ENCODE results near the gene TUBB2B.
"Not testable (repeated sequence)": the region's sequence is repeated elsewhere in the genome, so short reads cannot be mapped to it uniquely, and the experiment has no call there.

The TUBB2B gene

GRCh38 chr6:3253597-3253961, 26.1 kb upstream of the TUBB2B start:
- no peak for DNase-seq

GRCh38 chr6:3252861-3253596, 25.6 kb upstream of the TUBB2B start:
- no peak for DNase-seq

- no peak for DNase-seq
These were observed 24.9 kb upstream of the TUBB2B start for GRCh38 chr6:3252369-3252768.

- peak; percentile 88 for DNase-seq
These were observed 24.2 kb upstream of the TUBB2B start for GRCh38 chr6:3251462-3252314.

GRCh38 chr6:3250231-3250675, 22.8 kb upstream of the TUBB2B start:
- peak; percentile 9 for DNase-seq

- no peak for DNase-seq
These were observed 22.4 kb upstream of the TUBB2B start for GRCh38 chr6:3249821-3250220.

GRCh38 chr6:3247255-3248146, 20.0 kb upstream of the TUBB2B start:
- DNase-seq, result peak; percentile 79

GRCh38 chr6:3245216-3245615, 17.8 kb upstream of the TUBB2B start:
- DNase-seq, result no peak

GRCh38 chr6:3244832-3245161, 17.3 kb upstream of the TUBB2B start:
- DNase-seq, result not testable (repeated sequence)

GRCh38 chr6:3244003-3244831, 16.8 kb upstream of the TUBB2B start:
- DNase-seq, result peak; percentile 38

GRCh38 chr6:3242768-3243167, 15.3 kb upstream of the TUBB2B start:
- no peak for DNase-seq

- not testable (repeated sequence) for DNase-seq
These were observed 14.3 kb upstream of the TUBB2B start for GRCh38 chr6:3241745-3242144.

GRCh38 chr6:3240595-3240994, 13.1 kb upstream of the TUBB2B start:
- no peak for DNase-seq

GRCh38 chr6:3239110-3239830, 11.8 kb upstream of the TUBB2B start:
- DNase-seq, result peak; percentile 51

- no peak for DNase-seq
These were observed 10.6 kb upstream of the TUBB2B start for GRCh38 chr6:3237761-3238662.

- no peak for DNase-seq
These were observed 8.6 kb upstream of the TUBB2B start for GRCh38 chr6:3236005-3236404.

- no peak for DNase-seq
These were observed 8.0 kb upstream of the TUBB2B start for GRCh38 chr6:3235486-3235885.

GRCh38 chr6:3233904-3234303, 6.5 kb upstream of the TUBB2B start:
- no peak for DNase-seq

GRCh38 chr6:3233321-3233720, 5.9 kb upstream of the TUBB2B start:
- DNase-seq, result no peak
